Glutamatergic neuron (in vitro differentiated cells): ENCODE measurements around the gene VSIG8. TPM values are rescaled to one million over a fixed set of nuclear protein-coding genes. Genes with fewer than 3 reads are reported as not detected.

Experiments used
- DNase-seq: peaks from one replicate; pipeline ENCODE4 v3.0.0; 2022
- H3K27ac Mint-ChIP-seq: one replicate; pipeline ENCODE4 v1.8.0; 2020; ENCODE audit warnings: mild to moderate bottlenecking, mixed read lengths, inconsistent platforms; ENCODE audit not compliant: unreplicated experiment
- H3K27me3 Mint-ChIP-seq: one replicate; pipeline ENCODE4 v1.8.0; 2020; ENCODE audit warnings: mild to moderate bottlenecking, moderate library complexity, mixed read lengths, inconsistent platforms; ENCODE audit not compliant: unreplicated experiment
- H3K36me3 Mint-ChIP-seq: one replicate; pipeline ENCODE4 v1.8.0; 2020; ENCODE audit warnings: mild to moderate bottlenecking, mixed read lengths, inconsistent platforms; ENCODE audit not compliant: unreplicated experiment
- H3K4me1 Mint-ChIP-seq: one replicate; pipeline ENCODE4 v1.8.0; 2020; ENCODE audit warnings: mild to moderate bottlenecking, low read depth, mixed read lengths, inconsistent platforms; ENCODE audit not compliant: unreplicated experiment
- H3K4me3 Mint-ChIP-seq: one replicate; pipeline ENCODE4 v1.8.0; 2020; ENCODE audit warnings: mild to moderate bottlenecking, mixed read lengths, inconsistent platforms; ENCODE audit not compliant: unreplicated experiment
- H3K9me3 Mint-ChIP-seq: one replicate; pipeline ENCODE4 v1.8.0; 2020; ENCODE audit warnings: mild to moderate bottlenecking, moderate library complexity, mixed read lengths, inconsistent platforms; ENCODE audit not compliant: unreplicated experiment
- total RNA-seq: library from RNA; stranded (reverse); fragmentation: NEBNext Ultra II Directional; extraction: Animal tissue kit (Norgen Biotek cat#: 25700); gene quantifications from one replicate; pipeline ENCODE4 v1.2.1, GENCODE V29; 2021; ENCODE audit not compliant: unreplicated experiment
- TF ChIP-seq, protein P1 (sequence below): fragments of 200-600 bp; sonication (generic); IDR thresholded peaks from one replicate; pipeline ENCODE4 v1.5.0; 2021; ENCODE audit not compliant: partially characterized antibody, unreplicated experiment

The VSIG8 gene
- total RNA-seq, 1 donor from 2014 or later: not detected

DNA sequence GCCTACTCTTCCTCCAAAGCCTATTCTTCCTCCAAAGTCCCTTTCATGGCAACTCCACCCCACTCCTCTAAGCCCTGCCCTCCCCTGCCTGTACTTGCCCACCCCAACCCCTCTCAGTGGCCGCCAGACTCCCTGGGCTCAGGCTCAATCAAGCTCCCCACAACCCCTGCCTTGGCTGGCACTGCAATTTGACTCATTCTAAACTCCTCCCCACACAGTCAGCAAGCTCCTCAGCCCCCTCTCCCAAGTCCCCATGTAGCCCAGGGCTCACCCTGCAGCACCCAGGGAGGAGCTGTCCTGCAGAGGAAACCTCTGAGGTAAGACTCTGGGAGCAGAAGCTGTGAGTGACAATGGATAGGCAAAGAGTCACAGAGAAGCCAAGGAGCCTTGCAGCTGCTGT is 3.6 kb upstream of the VSIG8 start:
- TF ChIP-seq, protein P1, sequence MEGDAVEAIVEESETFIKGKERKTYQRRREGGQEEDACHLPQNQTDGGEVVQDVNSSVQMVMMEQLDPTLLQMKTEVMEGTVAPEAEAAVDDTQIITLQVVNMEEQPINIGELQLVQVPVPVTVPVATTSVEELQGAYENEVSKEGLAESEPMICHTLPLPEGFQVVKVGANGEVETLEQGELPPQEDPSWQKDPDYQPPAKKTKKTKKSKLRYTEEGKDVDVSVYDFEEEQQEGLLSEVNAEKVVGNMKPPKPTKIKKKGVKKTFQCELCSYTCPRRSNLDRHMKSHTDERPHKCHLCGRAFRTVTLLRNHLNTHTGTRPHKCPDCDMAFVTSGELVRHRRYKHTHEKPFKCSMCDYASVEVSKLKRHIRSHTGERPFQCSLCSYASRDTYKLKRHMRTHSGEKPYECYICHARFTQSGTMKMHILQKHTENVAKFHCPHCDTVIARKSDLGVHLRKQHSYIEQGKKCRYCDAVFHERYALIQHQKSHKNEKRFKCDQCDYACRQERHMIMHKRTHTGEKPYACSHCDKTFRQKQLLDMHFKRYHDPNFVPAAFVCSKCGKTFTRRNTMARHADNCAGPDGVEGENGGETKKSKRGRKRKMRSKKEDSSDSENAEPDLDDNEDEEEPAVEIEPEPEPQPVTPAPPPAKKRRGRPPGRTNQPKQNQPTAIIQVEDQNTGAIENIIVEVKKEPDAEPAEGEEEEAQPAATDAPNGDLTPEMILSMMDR: no peak
- DNase-seq: no peak
- Mint-ChIP-seq H3K9me3 (peaks cover 2% of the 10 kb centered on the region), H3K27ac (no peak overlapping the region), H3K36me3 (no peaks in the 10 kb centered on the region), H3K27me3 (peaks cover 10% of the 10 kb centered on the region), H3K4me3 (no peak overlapping the region), H3K4me1 (peaks cover 5% of the 10 kb centered on the region)

DNA sequence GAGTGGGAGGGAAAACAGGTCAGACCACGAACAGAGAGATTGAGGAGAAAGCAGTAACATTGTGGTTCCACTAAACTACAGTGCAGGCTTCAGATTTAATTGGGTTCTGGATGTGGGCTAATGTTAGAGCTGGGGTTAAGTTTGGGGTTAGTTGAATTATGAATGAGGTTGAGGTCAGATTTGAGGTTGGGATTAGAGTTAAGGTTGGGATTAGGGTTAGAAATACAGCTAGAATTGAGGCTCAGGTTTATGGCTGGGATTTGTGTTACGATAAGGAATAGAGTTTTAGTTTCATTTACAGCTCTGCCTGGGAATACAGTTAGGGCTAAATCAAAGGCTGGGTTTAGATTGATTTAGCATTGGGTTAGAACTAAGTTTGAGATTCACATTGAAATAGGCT is 1.8 kb upstream of the VSIG8 start:
- Mint-ChIP-seq H3K27ac (no peak overlapping the region), H3K27me3 (peaks cover 10% of the 10 kb centered on the region), H3K36me3 (no peaks in the 10 kb centered on the region), H3K4me3 (no peak overlapping the region), H3K9me3 (peaks cover 2% of the 10 kb centered on the region), H3K4me1 (peaks cover 5% of the 10 kb centered on the region)
- no peak for DNase-seq
- TF ChIP-seq, protein P1: no peak

DNA sequence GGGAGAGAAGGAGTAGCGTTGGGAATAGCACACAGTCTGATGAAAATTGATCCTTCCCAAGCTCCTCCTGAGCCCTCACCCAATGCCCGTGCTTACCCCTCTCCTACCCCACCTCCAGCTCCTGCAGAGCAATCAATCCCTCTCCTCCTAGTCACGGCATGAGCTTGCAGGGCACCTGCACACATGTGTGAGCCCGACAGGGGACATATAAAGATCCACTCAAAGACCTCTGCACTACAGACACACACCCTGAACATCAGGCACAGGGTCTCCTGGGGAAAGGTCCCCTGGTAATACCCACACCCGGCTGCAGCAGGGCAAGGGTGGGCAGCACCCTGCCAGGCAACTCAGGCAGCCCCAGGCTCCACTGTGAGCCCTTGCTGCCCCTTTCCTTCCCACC is 426 bp downstream of the VSIG8 start:
- Mint-ChIP-seq H3K9me3 (peaks cover 2% of the 10 kb centered on the region), H3K27me3 (peaks cover 7% of the 10 kb centered on the region), H3K4me1 (peaks cover 1% of the 10 kb centered on the region), H3K4me3 (no peak overlapping the region), H3K27ac (no peak overlapping the region), H3K36me3 (no peaks in the 10 kb centered on the region)
- TF ChIP-seq, protein P1: no peak
- no peak for DNase-seq

DNA sequence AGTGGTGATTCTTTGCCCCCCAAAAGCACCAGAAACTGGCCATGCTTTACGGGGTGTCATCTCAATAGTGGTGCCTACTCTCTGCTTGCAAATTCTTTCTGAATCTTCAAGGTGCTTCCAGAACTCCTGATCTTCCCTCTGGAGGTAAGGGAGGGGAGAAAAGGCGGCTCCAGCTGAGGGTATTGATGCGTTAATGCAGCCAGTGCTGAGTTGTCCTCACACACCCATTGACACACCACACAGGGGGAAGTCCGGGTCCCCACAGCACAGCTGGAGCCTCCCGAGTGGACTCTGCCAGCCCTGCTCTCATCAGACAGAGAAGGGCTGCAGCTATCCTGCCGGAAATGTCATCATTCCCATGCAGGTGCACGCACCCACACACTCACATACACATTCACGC is 1.2 kb downstream of the VSIG8 start:
- Mint-ChIP-seq H3K36me3 (no peaks in the 10 kb centered on the region), H3K4me3 (no peak overlapping the region), H3K27me3 (peaks cover 4% of the 10 kb centered on the region), H3K4me1 (no peaks in the 10 kb centered on the region), H3K27ac (no peak overlapping the region), H3K9me3 (peaks cover 2% of the 10 kb centered on the region)
- TF ChIP-seq, protein P1: no peak
- no peak for DNase-seq

DNA sequence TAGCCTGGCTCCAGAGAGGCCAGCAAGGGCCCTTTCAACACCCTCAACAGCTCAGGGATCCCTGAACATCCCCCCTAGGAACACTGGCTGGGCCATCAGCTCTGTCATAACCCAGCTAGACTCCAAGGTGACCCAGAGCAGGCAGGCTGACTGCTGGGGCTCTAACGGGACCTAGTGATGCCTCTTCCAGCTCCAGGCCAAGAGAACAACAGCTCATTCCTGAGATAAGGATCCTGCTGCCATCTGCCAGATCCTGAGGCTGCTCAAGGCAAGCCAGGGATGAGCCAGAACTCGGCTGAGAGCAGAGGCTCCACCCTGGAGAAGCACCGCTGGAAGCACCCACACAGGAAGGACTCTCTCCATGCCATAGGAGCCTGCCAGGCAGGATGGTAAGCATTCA is 2.0 kb downstream of the VSIG8 start:
- no peak for DNase-seq
- TF ChIP-seq, protein P1: no peak
- Mint-ChIP-seq H3K4me1 (no peaks in the 10 kb centered on the region), H3K27ac (no peak overlapping the region), H3K9me3 (peaks cover 2% of the 10 kb centered on the region), H3K27me3 (peaks cover 4% of the 10 kb centered on the region), H3K4me3 (no peak overlapping the region), H3K36me3 (no peaks in the 10 kb centered on the region)
